H4 (cell line): Measurements from ENCODE around the gene CNTN5. TPM values are rescaled to one million over a fixed set of nuclear protein-coding genes. Genes with fewer than 3 reads are reported as not detected.
A peak's percentile ranks its signal among the peaks of the same experiment; 100 is the strongest.

Source experiments
- DNase-seq: peaks from one replicate; pipeline ENCODE4 v3.0.0-alpha.2; 2015; ENCODE audit warnings: low spot score
- total RNA-seq: library from RNA; depleted of rRNA; stranded (reverse); fragments of >200 nt; shearing (Covaris generic); gene quantifications from 2 replicates; pipeline ENCODE4 v1.2.3, GENCODE V29; 2014

Gene CNTN5
- total RNA-seq, 1 experiment from 2014 or later: 3.8 TPM

DNA sequence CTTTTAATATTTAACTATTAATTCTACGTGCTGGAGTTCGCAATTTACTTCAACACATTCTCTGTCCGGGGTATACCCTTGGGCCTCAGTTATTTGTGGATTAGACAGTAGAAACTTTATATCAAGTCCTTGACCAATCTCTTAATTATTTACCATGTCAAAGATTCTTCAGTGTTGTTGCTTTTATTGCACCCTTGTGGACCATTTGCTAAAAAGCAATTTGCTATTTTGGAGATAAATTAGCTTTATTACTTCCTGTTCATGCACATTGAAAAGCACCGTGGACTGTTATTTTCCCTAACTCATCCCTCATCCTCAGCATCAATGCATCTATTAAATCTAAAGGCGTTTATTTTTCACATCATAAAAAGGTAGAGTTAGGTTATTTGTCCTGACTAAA lies 609.9 kb downstream of the CNTN5 start:
- no peak for DNase-seq

DNA sequence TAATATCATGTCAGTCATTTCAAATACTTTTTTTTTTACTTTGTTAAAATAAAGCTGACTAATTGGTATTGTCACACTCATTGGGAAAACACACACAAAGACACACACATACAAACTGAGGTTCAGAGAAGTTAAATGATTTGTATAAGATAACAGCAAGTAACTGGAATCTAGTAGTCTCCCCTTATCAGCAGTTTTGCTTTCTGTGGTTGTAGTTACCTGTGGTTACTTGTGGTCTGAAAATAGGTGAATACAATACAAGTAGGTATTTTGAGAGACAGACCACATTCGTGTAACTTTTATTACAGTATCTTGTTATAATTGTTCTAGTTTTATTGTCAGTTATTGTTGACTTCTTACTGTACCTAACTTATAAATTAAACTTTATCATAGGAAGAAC lies 610.9 kb downstream of the CNTN5 start:
- DNase-seq: no peak

DNA sequence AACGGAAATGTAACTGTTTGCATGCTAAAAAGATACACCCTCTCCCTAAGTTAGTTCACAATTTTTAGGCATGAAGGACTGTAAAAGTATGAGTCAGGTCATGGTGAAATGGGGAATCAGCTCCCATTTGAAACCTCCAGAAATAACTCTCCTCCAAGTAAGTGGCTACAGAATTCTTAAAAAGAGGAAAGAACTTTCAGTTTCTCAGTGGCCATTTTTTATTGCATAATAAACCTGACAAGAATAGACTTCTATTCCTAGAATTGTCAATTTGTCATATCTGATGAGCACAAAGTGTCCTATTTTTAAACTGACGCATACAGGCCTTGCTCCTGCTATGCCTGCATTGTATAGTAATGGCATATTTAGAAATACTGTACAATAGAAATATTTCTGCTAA lies 612.2 kb downstream of the CNTN5 start:
- DNase-seq: no peak

GRCh38 chr11:99634581-99634980 lies 613.8 kb downstream of the CNTN5 start:
- DNase-seq: no peak

- no peak for DNase-seq
Observed at GRCh38 chr11:99638073-99638553, 617.4 kb downstream of the CNTN5 start.

DNA sequence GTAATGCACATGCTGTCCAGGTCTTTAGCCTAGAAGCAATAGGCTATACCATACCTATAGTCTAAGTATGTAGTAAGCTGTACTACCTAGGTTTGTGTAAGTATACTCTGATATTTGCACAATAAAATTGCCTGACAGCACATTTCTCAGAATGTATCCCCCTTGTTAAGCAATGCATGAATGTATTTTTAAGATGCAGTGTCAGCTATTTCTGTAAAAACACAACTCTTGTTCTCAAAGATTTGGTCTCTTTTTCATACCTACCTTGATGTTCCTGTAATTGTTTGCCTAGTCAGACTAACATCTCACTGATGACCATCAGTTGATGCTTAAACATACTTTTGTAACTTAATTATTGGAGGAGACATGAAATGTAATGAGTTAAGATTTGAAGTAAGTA lies 619.9 kb downstream of the CNTN5 start:
- no peak for DNase-seq

- no peak for DNase-seq
Observed at GRCh38 chr11:99645934-99646333, 625.2 kb downstream of the CNTN5 start.

GRCh38 chr11:99670067-99670676 lies 649.4 kb downstream of the CNTN5 start:
- DNase-seq: no peak

GRCh38 chr11:99671808-99672409 lies 651.2 kb downstream of the CNTN5 start:
- no peak for DNase-seq

DNA sequence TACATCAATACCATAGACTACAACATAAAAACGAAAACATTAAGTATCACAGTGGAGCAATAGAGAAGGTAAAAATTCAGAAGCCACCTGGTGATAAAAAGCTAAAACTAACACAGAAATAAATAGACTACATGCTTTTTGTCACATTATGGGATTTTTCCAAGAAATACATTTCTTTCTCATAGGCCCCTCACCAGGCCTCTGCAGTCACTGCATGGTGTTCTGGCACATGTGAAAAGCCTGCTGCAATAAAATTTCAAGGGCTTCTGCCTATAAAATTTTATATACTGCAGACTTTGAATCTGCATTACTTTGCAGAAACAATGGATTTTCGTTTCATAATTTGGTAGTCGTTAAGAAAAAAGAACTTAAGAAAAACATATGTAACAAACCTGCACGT lies 655.5 kb downstream of the CNTN5 start:
- DNase-seq: no peak

GRCh38 chr11:99682171-99682570 lies 661.4 kb downstream of the CNTN5 start:
- DNase-seq: no peak

- DNase-seq: no peak
Observed at GRCh38 chr11:99682646-99683045, 661.9 kb downstream of the CNTN5 start.

DNA sequence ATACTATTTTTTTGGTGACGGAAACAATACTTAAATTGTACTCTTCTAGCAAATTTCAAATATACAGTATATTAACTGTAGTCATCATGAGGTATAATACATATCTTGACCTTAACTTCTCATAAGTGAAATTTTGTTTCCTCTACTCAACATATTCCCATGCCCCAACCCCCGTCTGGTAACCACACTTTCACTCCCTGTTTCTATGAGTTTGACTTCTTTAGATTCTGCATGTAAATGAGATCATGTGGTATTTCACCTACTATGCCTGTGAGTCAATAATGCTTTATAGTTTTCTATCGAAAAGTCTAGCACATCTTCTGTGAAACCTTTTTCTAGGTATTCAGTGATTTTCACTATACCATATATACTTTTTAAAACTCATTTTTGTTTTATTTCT lies 663.2 kb downstream of the CNTN5 start:
- DNase-seq: no peak

DNA sequence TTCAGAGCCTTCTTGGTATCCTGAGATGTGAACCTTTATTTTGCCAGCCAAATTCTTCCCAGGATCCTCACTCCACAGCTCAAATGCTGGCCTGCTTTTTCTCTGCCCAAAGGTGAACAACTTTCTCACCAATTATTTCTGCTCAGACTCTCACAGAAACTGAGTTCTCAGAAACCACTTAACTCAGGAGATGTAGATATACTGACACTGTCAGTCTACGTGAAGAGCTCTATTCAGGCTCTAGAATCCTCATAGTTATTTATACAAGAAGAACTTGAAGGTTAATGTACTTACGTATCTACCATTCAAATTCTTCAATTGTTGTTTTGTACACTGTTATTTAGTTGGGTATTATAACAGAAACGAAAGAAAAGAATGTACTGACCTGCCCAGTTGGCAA lies 666.1 kb downstream of the CNTN5 start:
- DNase-seq: no peak

DNA sequence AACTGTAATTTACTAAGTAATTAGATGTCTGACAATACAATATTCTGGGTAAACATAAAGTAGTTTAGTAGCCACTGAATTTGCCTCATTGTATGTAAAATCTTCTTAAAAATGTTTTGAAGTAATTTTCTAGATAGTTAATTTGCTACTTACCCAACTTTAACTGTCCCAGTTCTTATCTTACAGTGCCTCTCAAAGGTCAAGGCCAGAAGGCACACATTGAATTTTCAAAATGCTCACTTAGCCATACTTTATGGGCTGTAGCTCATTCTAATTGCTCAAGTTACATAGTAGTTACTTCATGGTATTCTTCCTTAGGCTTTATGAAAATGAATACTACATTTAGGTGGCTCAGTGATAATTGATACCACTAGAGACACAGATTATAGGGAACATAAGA lies 666.6 kb downstream of the CNTN5 start:
- DNase-seq: no peak

GRCh38 chr11:99693941-99694492 lies 673.3 kb downstream of the CNTN5 start:
- peak; percentile 63 for DNase-seq

- DNase-seq: no peak
Observed at GRCh38 chr11:99695106-99695505, 674.4 kb downstream of the CNTN5 start.

GRCh38 chr11:99706848-99707247 lies 686.1 kb downstream of the CNTN5 start:
- no peak for DNase-seq

- DNase-seq: no peak
Observed at GRCh38 chr11:99708928-99709672, 688.4 kb downstream of the CNTN5 start.

GRCh38 chr11:99716302-99716701 lies 695.6 kb downstream of the CNTN5 start:
- DNase-seq: no peak

GRCh38 chr11:99718291-99718690 lies 697.5 kb downstream of the CNTN5 start:
- no peak for DNase-seq

DNA sequence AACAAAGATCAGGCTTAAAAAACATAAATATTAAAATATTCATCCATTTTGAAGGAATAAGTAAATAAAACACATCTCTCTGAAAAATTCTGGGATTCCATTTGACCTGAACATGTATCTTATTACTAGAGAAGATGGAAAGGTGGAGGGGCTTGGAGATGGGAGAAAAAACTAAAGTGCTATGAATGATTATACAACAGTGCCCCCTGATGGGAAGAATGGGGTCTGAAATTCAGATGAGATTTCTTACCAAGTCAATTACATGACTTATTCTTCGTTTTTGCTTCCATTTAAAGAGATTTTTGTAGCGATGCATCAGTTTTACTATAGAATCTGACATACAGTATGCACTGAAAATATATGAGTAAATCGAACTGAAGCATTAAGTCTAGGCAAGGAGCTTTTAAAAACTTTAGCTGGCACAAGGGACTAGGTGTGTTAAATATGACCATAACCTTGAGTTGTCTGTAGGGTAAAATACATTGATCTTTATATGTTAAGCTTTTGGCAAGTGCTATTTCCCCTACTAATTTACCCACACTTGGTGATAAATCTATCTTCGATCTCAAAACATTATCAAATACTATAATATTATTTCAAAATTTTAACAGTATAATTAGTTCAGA lies 718.8 kb downstream of the CNTN5 start:
- peak; percentile 22 for DNase-seq
